ENCODE measurements around the gene CIRBP. TPM values are rescaled to one million over a fixed set of nuclear protein-coding genes. Genes with fewer than 3 reads are reported as not detected.

CIRBP gene
- total RNA-seq, 4 donors from 2014 or later: 496 to 546 (median 545) TPM

- TF ChIP-seq CTCF (IDR thresholded peaks at IDR 0.05) (no peak), POLR2A (IDR thresholded peaks at IDR 0.05) (no peak)
- 5 to 15% methylated on average over 14 of the region's 14 CpGs for WGBS, 2 donors
Observed at GRCh38 chr19:1261538-1261797, 7.7 kb upstream of the CIRBP start.

GRCh38 chr19:1261798-1262622, 7.1 kb upstream of the CIRBP start:
- intact Hi-C loops (cut with DNase I; ENCODE audit: low total_unique reads): no loop called here
- no peak overlapping the region for H3K4me3 ChIP-seq (ENCODE audit: low read depth, poor library complexity, severe bottlenecking)
- 8 to 9% methylated on average over 23 to 25 of the region's 28 CpGs for WGBS, 2 donors
- peak in 1 of 2 donors; percentile 95 for DNase-seq (ENCODE audit: low spot score in 2 of 2)
- TF ChIP-seq POLR2A (IDR thresholded peaks at IDR 0.05) (no peak), CTCF (IDR thresholded peaks at IDR 0.05) (no peak)

More at GRCh38 chr19:1261538-1261797, 7.7 kb upstream of the CIRBP start:
- intact Hi-C loops (cut with DNase I; ENCODE audit: low total_unique reads): no loop called here
- H3K4me3 ChIP-seq (ENCODE audit: low read depth, poor library complexity, severe bottlenecking): no peak overlapping the region
- no peak for DNase-seq (ENCODE audit: low spot score in 2 of 2)

GRCh38 chr19:1262623-1263123, 6.5 kb upstream of the CIRBP start:
- TF ChIP-seq CTCF (IDR thresholded peaks at IDR 0.05): no peak
- TF ChIP-seq POLR2A (IDR thresholded peaks at IDR 0.05): no peak
- no peak for DNase-seq (ENCODE audit: low spot score in 2 of 2)
- intact Hi-C loops (cut with DNase I; ENCODE audit: low total_unique reads): no loop called here
- no peak overlapping the region for H3K4me3 ChIP-seq (ENCODE audit: low read depth, poor library complexity, severe bottlenecking)
- WGBS, 2 donors: 38 to 55% methylated on average over 20 to 21 of the region's 21 CpGs

- no peak overlapping the region for H3K4me3 ChIP-seq (ENCODE audit: low read depth, poor library complexity, severe bottlenecking)
- no peak for DNase-seq (ENCODE audit: low spot score in 2 of 2)
- intact Hi-C loops (cut with DNase I; ENCODE audit: low total_unique reads): no loop called here
- 37 to 56% methylated on average over 5 of the region's 5 CpGs for WGBS, 2 donors
- TF ChIP-seq CTCF (IDR thresholded peaks at IDR 0.05) (no peak), POLR2A (IDR thresholded peaks at IDR 0.05) (no peak)
Observed at GRCh38 chr19:1263188-1263587, 5.9 kb upstream of the CIRBP start.

- 56 to 61% methylated on average over 13 to 26 of the region's 26 CpGs for WGBS, 2 donors
- intact Hi-C loops (cut with DNase I; ENCODE audit: low total_unique reads): loop anchor here (5.0 kb wide), 1 partner anchor 163 kb away; the partner anchor contains the start of gene GPX4
- no peak overlapping the region for H3K4me3 ChIP-seq (ENCODE audit: low read depth, poor library complexity, severe bottlenecking)
- TF ChIP-seq CTCF (IDR thresholded peaks at IDR 0.05) (peak in 1 of 3 donors; percentile 34), POLR2A (IDR thresholded peaks at IDR 0.05) (no peak)
- peak in 1 of 2 donors; percentile 96 for DNase-seq (ENCODE audit: low spot score in 2 of 2)
Observed at GRCh38 chr19:1264801-1265614, 4.1 kb upstream of the CIRBP start.
